ENCODE measurements around the gene TM7SF2. TPM values are rescaled to one million over a fixed set of nuclear protein-coding genes. Genes with fewer than 3 reads are reported as not detected.

Gene TM7SF2
- total and polyA plus RNA-seq, 7 donors: 3.6 to 43.2 (median 17.4) TPM

GRCh38 chr11:65121865-65122696, 10.4 kb downstream of the TM7SF2 start, which contains the start of the genes FAU and MRPL49:
Gene FAU, minus strand, starts transcription at chr11:65122134. Its CDS starts 321 bp downstream, at chr11:65121813.
Gene MRPL49, plus strand, starts transcription at chr11:65122321. Its CDS starts 26 bp downstream, at chr11:65122347.
- H3K9me3 ChIP-seq: no peaks in the 10 kb centered on the region
- H3K4me3 ChIP-seq: peak within 1 kb of the TSS; percentile 55 to 80 (median 70)
- peaks cover 0 to 35% (median 21%) of the 10 kb centered on the region in 4 donors for H3K4me1 ChIP-seq
- TF ChIP-seq POLR2A (IDR thresholded peaks at IDR 0.05): peak; percentile 80 to 89
- no peak for TF ChIP-seq CTCF (IDR thresholded peaks at IDR 0.05)
- TF ChIP-seq POLR2AphosphoS5 (IDR thresholded peaks at IDR 0.05): peak; percentile 95 to 99 (median 97)
- TF ChIP-seq EP300 (IDR thresholded peaks at IDR 0.05): no peak
- 0% methylated on average over 64 of the region's 64 CpGs for WGBS, 2 donors
- H3K36me3 ChIP-seq: peaks cover 24 to 57% (median 37%) of the 10 kb centered on the region in 4 donors
- peak; percentile 99 for DNase-seq
- H3K27me3 ChIP-seq: no peaks in the 10 kb centered on the region
- H3K27ac ChIP-seq: peak within 1 kb of the TSS; percentile 81 to 97 (median 91)
- intact Hi-C loops (cut with DNase I): loop anchor here (5.0 kb wide), 1 partner anchor 95 kb away; the partner anchor contains the start of gene SNX15

GRCh38 chr11:65124480-65125196, 13.0 kb downstream of the TM7SF2 start:
- intact Hi-C loops (cut with DNase I): loop anchor here (5.0 kb wide), 1 partner anchor 97 kb away; the partner anchor contains the start of gene SNX15
- TF ChIP-seq CTCF (IDR thresholded peaks at IDR 0.05) (no peak), EP300 (IDR thresholded peaks at IDR 0.05) (no peak), POLR2A (IDR thresholded peaks at IDR 0.05) (no peak), POLR2AphosphoS5 (IDR thresholded peaks at IDR 0.05) (no peak)
- Histone ChIP-seq H3K36me3 (peaks cover 41 to 73% (median 56%) of the 10 kb centered on the region in 4 donors), H3K27ac (no peak overlapping the region), H3K4me1 (peaks cover 0 to 29% (median 19%) of the 10 kb centered on the region in 4 donors), H3K27me3 (no peaks in the 10 kb centered on the region), H3K9me3 (no peaks in the 10 kb centered on the region), H3K4me3 (no peak overlapping the region)
- DNase-seq: peak; percentile 59
- WGBS, 2 donors: 91 to 94% methylated on average over 5 of the region's 5 CpGs

GRCh38 chr11:65125197-65126056, 13.8 kb downstream of the TM7SF2 start:
- Histone ChIP-seq H3K27me3 (no peaks in the 10 kb centered on the region), H3K36me3 (peaks cover 42 to 73% (median 56%) of the 10 kb centered on the region in 4 donors), H3K4me1 (peaks cover 0 to 21% (median 19%) of the 10 kb centered on the region in 4 donors), H3K9me3 (no peaks in the 10 kb centered on the region), H3K27ac (no peak overlapping the region), H3K4me3 (no peak overlapping the region)
- intact Hi-C loops (cut with DNase I): no loop called here
- peak; percentile 54 for DNase-seq
- TF ChIP-seq EP300 (IDR thresholded peaks at IDR 0.05) (no peak), CTCF (IDR thresholded peaks at IDR 0.05) (no peak), POLR2AphosphoS5 (IDR thresholded peaks at IDR 0.05) (no peak), POLR2A (IDR thresholded peaks at IDR 0.05) (no peak)
- 91 to 92% methylated on average over 12 of the region's 12 CpGs for WGBS, 2 donors

GRCh38 chr11:65126624-65127274, 15.1 kb downstream of the TM7SF2 start:
- peak; percentile 46 for DNase-seq
- 72 to 82% methylated on average over 6 of the region's 6 CpGs for WGBS, 2 donors
- Histone ChIP-seq H3K4me3 (no peak overlapping the region), H3K9me3 (no peaks in the 10 kb centered on the region), H3K27me3 (no peaks in the 10 kb centered on the region), H3K4me1 (peaks cover 0 to 11% (median 8%) of the 10 kb centered on the region in 4 donors), H3K27ac (no peak overlapping the region), H3K36me3 (peaks cover 49 to 78% (median 62%) of the 10 kb centered on the region in 4 donors)
- intact Hi-C loops (cut with DNase I): no loop called here
- TF ChIP-seq POLR2A (IDR thresholded peaks at IDR 0.05) (no peak), CTCF (IDR thresholded peaks at IDR 0.05) (no peak), POLR2AphosphoS5 (IDR thresholded peaks at IDR 0.05) (no peak), EP300 (IDR thresholded peaks at IDR 0.05) (no peak)

All from sigmoid colon (tissue), 7 donors.